Tibial nerve (tissue), 4 donors: ENCODE results near the gene GBX1. TPM values are rescaled to one million over a fixed set of nuclear protein-coding genes. Genes with fewer than 3 reads are reported as not detected.
A peak's percentile ranks its signal among the peaks of the same experiment; 100 is the strongest.

Experiments
- DNase-seq, 2 donors: peaks; one replicate each; pipeline ENCODE4 v3.0.0-alpha.2; 2019; ENCODE audit warnings: low spot score in 2 of 2
- H3K27ac ChIP-seq, 4 donors: fragments of 200-600 bp; sonication (generic) in 3 of 4; one replicate each; pipeline ENCODE4 v1.5.1; 2017 to 2019; ENCODE audit warnings: mild to moderate bottlenecking in 1 of 4
- H3K27me3 ChIP-seq, 2 donors: fragments of 200-600 bp; sonication (generic) in 1 of 2; one replicate each; pipeline versions ENCODE4 v1.5.1 to v1.6.0; 2017 to 2019
- H3K36me3 ChIP-seq, 3 donors: fragments of 200-600 bp; sonication (generic); one replicate each; pipeline ENCODE4 v1.5.1; 2018 to 2019
- H3K4me1 ChIP-seq, 4 donors: fragments of 200-600 bp; sonication (generic) in 3 of 4; one replicate each; pipeline ENCODE4 v1.5.1; 2017 to 2019
- H3K4me3 ChIP-seq, 4 donors: fragments of 200-600 bp; sonication (generic) in 3 of 4; one replicate each; pipeline ENCODE4 v1.5.1; 2017 to 2019; ENCODE audit warnings: mild to moderate bottlenecking in 1 of 4, moderate library complexity in 1 of 4
- H3K9me3 ChIP-seq, 4 donors: fragments of 200-600 bp; sonication (generic) in 3 of 4; one replicate each; pipeline ENCODE4 v1.5.1; 2017 to 2019
- CTCF ChIP-seq, 5 experiments: fragments of 200-600 bp in 3 of 5; fragments of 450-650 bp in 2 of 5; sonication (generic) in 3 of 5; IDR thresholded peaks; one replicate each; pipeline ENCODE4 v1.5.1; 2016 to 2019; ENCODE audit warnings: antibody characterized with exemption in 5 of 5, mild to moderate bottlenecking in 3 of 5, moderate library complexity in 2 of 5
- EP300 ChIP-seq, 2 donors: sonication (generic); formaldehyde crosslinking; IDR thresholded peaks; one replicate each; pipeline ENCODE4 v1.6.1; 2017; ENCODE audit warnings: antibody characterized with exemption in 2 of 2, mild to moderate bottlenecking in 1 of 2
- POLR2A ChIP-seq, 2 donors: fragments of 450-650 bp; IDR thresholded peaks; one replicate each; pipeline ENCODE4 v1.6.1; 2017; ENCODE audit warnings: antibody characterized with exemption in 2 of 2, mild to moderate bottlenecking in 2 of 2, moderate library complexity in 2 of 2
- WGBS, 2 donors: methylation state at CpG; one replicate each; pipeline ENCODE4 v1.1.5; 2018; 5-methylcytosine and 5-hydroxymethylcytosine counted together
- total RNA-seq, 4 donors: library from RNA; depleted of rRNA; stranded (reverse); fragments of >200 nt; gene quantifications; one replicate each; pipeline ENCODE4 v1.1.0, GENCODE V29; 2016

Gene GBX1
- total RNA-seq, 4 donors from 2014 or later, result not detected

DNA sequence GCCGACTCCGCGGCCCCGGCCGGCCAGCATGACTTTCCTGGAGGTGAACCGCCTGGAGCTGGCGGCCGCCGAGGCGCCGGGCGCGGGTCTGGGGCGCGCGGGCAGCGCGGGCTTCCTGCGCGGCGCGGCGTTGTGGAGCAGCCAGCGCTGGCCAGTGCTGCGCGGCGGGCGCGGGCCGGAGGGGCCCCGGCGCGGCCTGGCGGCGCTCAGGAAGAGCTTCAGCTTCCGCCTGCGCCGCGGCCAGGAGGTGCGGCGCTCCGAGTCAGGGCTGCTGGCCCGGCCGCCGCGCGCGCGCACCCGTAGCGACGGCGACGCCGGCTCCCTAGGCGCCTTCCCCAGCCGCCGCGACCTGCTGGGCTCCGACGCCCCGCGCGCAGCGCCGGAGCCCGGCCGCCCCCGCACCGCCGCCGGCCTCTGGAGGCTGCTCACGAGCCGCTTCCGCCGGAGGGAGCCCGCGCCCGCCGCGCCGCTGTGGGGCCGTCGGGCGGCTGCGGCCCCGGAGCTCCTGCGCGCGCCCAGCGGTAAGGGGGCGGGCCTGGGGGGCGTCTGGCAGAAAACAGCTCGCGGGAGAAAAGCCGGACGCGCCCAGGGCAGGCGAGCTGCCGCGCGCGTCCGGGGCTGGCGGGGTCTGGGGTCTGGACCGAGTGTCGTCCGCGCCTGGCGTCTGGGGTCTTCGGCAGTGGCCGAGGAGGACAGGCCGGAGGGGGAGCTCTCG lies 52.2 kb downstream of the GBX1 start:
- Histone ChIP-seq H3K36me3 (peaks cover 0 to 38% (median 0%) of the 10 kb centered on the region in 3 donors), H3K4me3 (peak overlapping the region in 1 of 4 donors; percentile 36), H3K27me3 (no peaks in the 10 kb centered on the region), H3K4me1 (peaks cover 0 to 42% (median 12%) of the 10 kb centered on the region in 4 donors), H3K9me3 (no peaks in the 10 kb centered on the region), H3K27ac (no peak overlapping the region)
- TF ChIP-seq CTCF (IDR thresholded peaks at IDR 0.05), result peak in 2 of 5 experiments; percentile 16 to 19
- no peak for TF ChIP-seq POLR2A (IDR thresholded peaks at IDR 0.05)
- no peak for TF ChIP-seq EP300 (IDR thresholded peaks at IDR 0.05)
- WGBS, 2 donors, result 9 to 33% methylated on average over 17 to 28 of the region's 114 CpGs
- no peak for DNase-seq

DNA sequence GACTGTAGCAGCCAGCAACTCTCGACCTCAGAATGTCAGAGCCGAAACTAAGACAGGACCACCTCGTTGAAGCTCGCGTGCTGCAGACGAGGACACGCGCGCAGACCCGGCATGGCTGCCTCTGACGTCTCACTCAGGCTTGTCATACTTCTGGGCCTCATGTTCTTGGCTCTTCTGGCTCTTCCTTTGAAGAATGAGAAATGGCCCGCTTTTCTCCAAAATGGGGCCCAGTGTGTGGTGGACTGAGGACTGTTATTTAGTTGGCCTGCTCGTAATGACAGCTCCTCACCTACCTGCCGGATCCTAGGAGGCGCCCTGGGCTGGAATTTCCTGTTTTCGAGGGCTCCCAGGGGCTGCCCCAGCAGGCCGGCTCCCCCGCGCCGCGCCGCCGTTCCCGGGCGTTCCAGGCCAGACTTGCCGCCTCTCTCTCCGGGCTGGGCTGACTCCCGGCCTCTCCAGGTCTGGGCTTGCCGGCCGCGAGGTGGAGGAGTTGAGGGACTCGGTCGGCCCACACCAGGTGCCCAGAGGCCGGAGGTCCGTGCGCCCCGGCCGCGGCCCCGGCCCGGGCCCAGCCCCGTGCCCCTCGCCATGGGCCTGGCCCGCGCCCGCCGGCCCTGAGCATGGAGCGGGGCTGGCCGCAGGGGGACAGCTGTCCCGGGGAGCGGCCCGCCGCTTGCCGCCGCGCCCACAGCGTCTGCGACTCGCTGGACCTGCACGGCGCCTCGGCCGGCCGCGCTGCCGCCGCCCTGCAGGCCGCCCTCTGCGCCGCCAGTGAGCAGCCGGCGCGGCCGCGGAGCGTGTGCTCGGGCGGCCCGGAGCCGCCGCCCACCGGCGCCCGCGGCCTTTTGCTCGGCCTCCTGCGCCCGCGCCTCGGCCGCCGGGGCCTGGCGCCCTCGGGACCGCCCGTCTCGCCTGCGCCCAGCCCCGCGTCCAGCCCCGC lies 53.1 kb downstream of the GBX1 start:
- Histone ChIP-seq H3K27ac (no peak overlapping the region), H3K36me3 (peaks cover 0 to 30% (median 0%) of the 10 kb centered on the region in 3 donors), H3K4me3 (peak overlapping the region in 1 of 4 donors; percentile 36), H3K4me1 (peaks cover 0 to 50% (median 12%) of the 10 kb centered on the region in 4 donors), H3K9me3 (no peaks in the 10 kb centered on the region), H3K27me3 (no peaks in the 10 kb centered on the region)
- no peak for DNase-seq
- TF ChIP-seq CTCF (IDR thresholded peaks at IDR 0.05) (no peak), POLR2A (IDR thresholded peaks at IDR 0.05) (no peak), EP300 (IDR thresholded peaks at IDR 0.05) (no peak)
- 39 to 74% methylated on average over 29 to 61 of the region's 101 CpGs for WGBS, 2 donors

GRCh38 chr7:151113344-151114150 lies 53.9 kb downstream of the GBX1 start:
- no peak overlapping the region for H3K4me3 ChIP-seq
- H3K27me3 ChIP-seq, result no peaks in the 10 kb centered on the region
- TF ChIP-seq CTCF (IDR thresholded peaks at IDR 0.05), result no peak
- no peak for TF ChIP-seq POLR2A (IDR thresholded peaks at IDR 0.05)
- no peak for TF ChIP-seq EP300 (IDR thresholded peaks at IDR 0.05)
- no peak for DNase-seq
- peaks cover 0 to 56% (median 12%) of the 10 kb centered on the region in 4 donors for H3K4me1 ChIP-seq
- H3K9me3 ChIP-seq, result no peaks in the 10 kb centered on the region
- 78 to 83% methylated on average over 13 of the region's 13 CpGs for WGBS, 2 donors
- H3K36me3 ChIP-seq, result peaks cover 0 to 21% (median 0%) of the 10 kb centered on the region in 3 donors
- no peak overlapping the region for H3K27ac ChIP-seq

DNA sequence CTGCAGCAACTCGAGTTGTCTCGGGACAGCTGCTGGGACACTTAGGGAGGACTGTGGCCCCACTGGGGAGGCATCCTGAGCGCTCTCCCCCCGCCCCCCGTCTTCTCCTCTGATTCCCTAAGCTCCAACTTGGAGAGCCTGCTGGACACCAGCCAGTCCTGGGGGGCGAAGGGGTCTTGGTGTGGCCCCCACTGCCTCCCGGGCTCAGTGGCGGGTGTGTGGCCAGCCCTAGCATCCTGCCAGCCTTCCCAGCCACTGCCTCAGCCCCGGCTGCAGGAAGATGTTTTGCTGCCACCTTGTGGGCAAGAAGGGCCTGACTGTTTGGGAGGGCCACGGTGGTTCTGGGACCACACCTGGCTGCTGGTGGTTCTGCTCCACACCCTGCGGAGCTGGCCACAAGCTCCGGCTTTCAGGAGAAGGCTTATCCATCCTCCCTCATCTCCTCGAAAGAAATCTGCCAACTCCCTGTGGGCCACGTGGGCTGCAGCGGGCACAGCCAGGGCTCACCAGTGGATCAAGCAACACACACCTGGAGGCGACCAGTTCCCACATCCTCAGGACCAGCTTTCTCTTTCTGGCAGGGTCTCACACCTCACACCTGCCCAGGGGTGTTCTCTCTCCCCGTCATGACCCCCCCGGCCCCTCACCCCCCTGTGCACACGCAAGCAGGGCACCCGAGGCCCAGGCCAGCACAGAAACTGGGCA lies 56.4 kb downstream of the GBX1 start:
- peak; percentile 63 to 82 for DNase-seq
- 33 to 42% methylated on average over 18 to 19 of the region's 20 CpGs for WGBS, 2 donors
- Histone ChIP-seq H3K4me3 (no peak overlapping the region), H3K27ac (peak overlapping the region in 1 of 4 donors; percentile 2), H3K27me3 (no peaks in the 10 kb centered on the region), H3K9me3 (no peaks in the 10 kb centered on the region), H3K36me3 (peaks cover 0 to 7% (median 0%) of the 10 kb centered on the region in 3 donors), H3K4me1 (peaks cover 0 to 61% (median 12%) of the 10 kb centered on the region in 4 donors)
- TF ChIP-seq EP300 (IDR thresholded peaks at IDR 0.05), result peak in 1 of 2 donors; percentile 59
- peak; percentile 82 to 95 (median 87) for TF ChIP-seq CTCF (IDR thresholded peaks at IDR 0.05)
- TF ChIP-seq POLR2A (IDR thresholded peaks at IDR 0.05), result no peak
